Measurements from ENCODE around the gene GFRA1. TPM values are rescaled to one million over a fixed set of nuclear protein-coding genes. Genes with fewer than 3 reads are reported as not detected.

The GFRA1 gene
- total and polyA plus RNA-seq, 2 of the 4 experiments (the other 2 are of a cell fraction) = 9.1 to 9.3 TPM

DNA sequence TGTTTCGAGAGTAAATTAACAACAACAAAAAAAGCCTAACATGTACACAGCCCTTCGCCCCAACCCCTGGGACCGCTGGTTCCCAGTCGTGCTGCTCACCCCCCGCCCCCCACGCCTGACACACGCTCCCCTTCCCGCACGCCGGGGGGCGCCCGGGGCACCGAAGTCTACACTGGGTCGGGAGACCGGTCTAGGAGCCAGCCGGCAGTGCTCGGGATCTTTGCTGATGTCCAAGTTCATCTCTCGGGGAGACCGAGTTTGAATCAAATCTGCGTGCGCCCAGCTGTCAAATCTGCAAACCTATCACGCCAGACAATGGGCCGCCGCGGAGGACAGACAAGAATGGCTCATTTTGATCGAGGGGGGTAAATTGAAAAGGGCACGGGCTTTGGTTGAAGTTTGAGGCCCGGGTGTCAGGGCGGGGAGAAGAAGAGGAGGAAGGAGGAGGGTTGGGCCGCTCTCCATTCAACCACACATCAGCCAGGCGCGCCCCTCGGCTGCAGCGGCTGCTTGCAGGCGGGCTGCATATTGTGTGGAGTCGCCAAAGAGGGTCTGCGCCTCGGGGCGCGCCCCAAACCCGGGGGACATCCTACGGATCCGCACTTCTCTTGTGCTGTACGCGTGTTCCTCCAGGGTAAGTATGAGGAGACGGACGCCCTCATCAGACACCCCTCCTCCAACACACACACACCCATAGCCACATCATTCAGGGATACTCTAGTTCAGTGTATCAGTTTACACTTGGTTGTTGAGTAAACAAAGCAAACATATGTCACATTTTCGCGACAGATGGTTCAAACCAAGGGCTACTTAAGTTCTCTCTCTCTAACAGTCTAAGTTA, 1.3 kb upstream of the GFRA1 start:
- Histone ChIP-seq H3K4ac (ENCODE audit: low read depth, low read length) (no peak overlapping the region; the same call in 1 of the 2 replicates), H2AFZ (replicated peaks; ENCODE audit: low read length, poor library complexity) (peak overlapping the region; percentile 74), H3K79me1 (ENCODE audit: low read depth in 1 of 2, low read length in 2 of 2) (no peaks in the 10 kb centered on the region), H3K23ac (ENCODE audit: low read depth, low read length) (peak overlapping the region; percentile 73; the same call in 1 of the 2 replicates), H3K36me3 (ENCODE audit: control insufficient read depth, insufficient read depth, low read length) (no peaks in the 10 kb centered on the region), H4K8ac (ENCODE audit: low read depth in 2 of 2, low read length in 2 of 2) (no peak overlapping the region), H3K4me3 (ENCODE audit: insufficient read depth, low read depth, low read length) (peak overlapping the region; percentile 47), H3K14ac (replicated peaks; ENCODE audit: low read depth, low read length) (no peak overlapping the region), H3K4me2 (ENCODE audit: low read depth, low read length) (peak overlapping the region; percentile 88), H4K20me1 (ENCODE audit: insufficient read depth, low read length) (no peaks in the 10 kb centered on the region), H3K9me3 (ENCODE audit: control insufficient read depth, insufficient read depth, low read length) (no peaks in the 10 kb centered on the region), H3K56ac (ENCODE audit: extremely low read depth, insufficient read depth, low read length) (no peak overlapping the region), H3K18ac (ENCODE audit: low read depth, low read length) (no peak overlapping the region), H2BK120ac (ENCODE audit: low read depth, low read length) (peak overlapping the region; percentile 26; the same call in 1 of the 2 replicates), H3K9me1 (ENCODE audit: insufficient read depth, low read length) (no peaks in the 10 kb centered on the region), H2AK9ac (replicated peaks; ENCODE audit: low read depth, low read length, poor library complexity) (no peak overlapping the region), H2AK5ac (ENCODE audit: low read depth, low read length) (no peak overlapping the region), H3K27me3 (ENCODE audit: control insufficient read depth, insufficient read depth, low read length) (peaks cover 49% of the 10 kb centered on the region), H3K27ac (ENCODE audit: insufficient read depth, low read length) (no peak overlapping the region), H3K4me1 (ENCODE audit: control insufficient read depth, insufficient read depth, low read length) (no peaks in the 10 kb centered on the region; the same call in 1 of the 2 replicates), H2BK5ac (ENCODE audit: low read depth, low read length, poor library complexity, severe bottlenecking) (no peak overlapping the region), H4K91ac (ENCODE audit: insufficient read depth, low read depth, low read length) (no peak overlapping the region; the same call in 1 of the 2 replicates), H4K5ac (ENCODE audit: low read depth, low read length) (no peak overlapping the region), H2BK15ac (ENCODE audit: low read depth, low read length) (no peak overlapping the region), H2BK20ac (ENCODE audit: low read depth, low read length) (no peak overlapping the region), H3K9ac (ENCODE audit: low read depth, low read length) (no peak overlapping the region)
- no peak for TF ChIP-seq CHD1 (IDR thresholded peaks at IDR 0.05; ENCODE audit: low read depth, low read length)
- TF ChIP-seq RCOR1 (IDR thresholded peaks at IDR 0.05; ENCODE audit: insufficient replicate concordance, low read length) = no peak
- POLR2A ChIA-PET (ENCODE audit: unreplicated experiment) = no interaction called here
- intact Hi-C loops (cut with micrococcal nuclease) = loop anchor here (2.0 to 10.0 kb wide), 4 partner anchors 63 to 325 kb away; no protein-coding TSS in a partner anchor
- DNase-seq (no peak), ATAC-seq (ENCODE audit: low read depth) (peak; percentile 27)
- WGBS, 2 experiments (ENCODE audit: extremely low coverage in 2 of 2, insufficient read length in 1 of 2) = 0% methylated on average over 2 of the region's 49 CpGs; no CpG with 5 or more reads in 1 of the 2 experiments
- no TSS peak for BruUV-seq (replicated peaks)
- dilution Hi-C loops (cut with HindIII; ENCODE audit: low sequenced_read_pairs, unreplicated experiment) = no loop called here
- in situ Hi-C loops (cut with MboI; ENCODE audit: low sequenced_read_pairs) = no loop called here
- CTCF ChIA-PET = interaction anchor here (1.2 kb wide), 1 partner anchor 13 kb away, joined by 3 read pairs; no protein-coding TSS in a partner anchor
